ENCODE measurements around the gene GGPS1.
"Not testable (repeated sequence)": the region's sequence is repeated elsewhere in the genome, so short reads cannot be mapped to it uniquely, and the experiment has no call there.

The GGPS1 gene

GRCh38 chr1:235336903-235337302, 8.5 kb downstream of the GGPS1 start:
- in situ Hi-C loops (cut with MboI; ENCODE audit: low sequenced_read_pairs), result no loop called here

- in situ Hi-C loops (cut with MboI; ENCODE audit: low sequenced_read_pairs), result no loop called here
Observed at GRCh38 chr1:235339746-235340145, 11.4 kb downstream of the GGPS1 start.

- in situ Hi-C loops (cut with MboI; ENCODE audit: low sequenced_read_pairs), result no loop called here
Observed at GRCh38 chr1:235341334-235341733, 13.0 kb downstream of the GGPS1 start.

- in situ Hi-C loops (cut with MboI; ENCODE audit: low sequenced_read_pairs), result no loop called here
Observed at GRCh38 chr1:235342039-235342438, 13.7 kb downstream of the GGPS1 start.

GRCh38 chr1:235342471-235342870, 14.1 kb downstream of the GGPS1 start:
- in situ Hi-C loops (cut with MboI; ENCODE audit: low sequenced_read_pairs), result no loop called here

GRCh38 chr1:235343726-235344125, 15.4 kb downstream of the GGPS1 start:
- in situ Hi-C loops (cut with MboI; ENCODE audit: low sequenced_read_pairs), result no loop called here

- in situ Hi-C loops (cut with MboI; ENCODE audit: low sequenced_read_pairs), result no loop called here
Observed at GRCh38 chr1:235351441-235351840, 23.1 kb downstream of the GGPS1 start.

- in situ Hi-C loops (cut with MboI; ENCODE audit: low sequenced_read_pairs), result no loop called here
Observed at GRCh38 chr1:235351898-235352297, 23.5 kb downstream of the GGPS1 start.

- in situ Hi-C loops (cut with MboI; ENCODE audit: low sequenced_read_pairs), result no loop called here
Observed at GRCh38 chr1:235357485-235358373, 29.4 kb downstream of the GGPS1 start.

GRCh38 chr1:235358899-235359298, 30.5 kb downstream of the GGPS1 start:
- in situ Hi-C loops (cut with MboI; ENCODE audit: low sequenced_read_pairs), result no loop called here

GRCh38 chr1:235364189-235364588, 35.8 kb downstream of the GGPS1 start:
- in situ Hi-C loops (cut with MboI; ENCODE audit: low sequenced_read_pairs), result not testable (repeated sequence)

- in situ Hi-C loops (cut with MboI; ENCODE audit: low sequenced_read_pairs), result no loop called here
Observed at GRCh38 chr1:235366286-235366685, 37.9 kb downstream of the GGPS1 start.

- in situ Hi-C loops (cut with MboI; ENCODE audit: low sequenced_read_pairs), result no loop called here
Observed at GRCh38 chr1:235367000-235367908, 38.9 kb downstream of the GGPS1 start, which contains the start of gene TBCE. TBCE (plus strand) TSS chr1:235367427; CDS start chr1:235380050, 12,623 bp downstream.

GRCh38 chr1:235368428-235368827, 40.1 kb downstream of the GGPS1 start:
- in situ Hi-C loops (cut with MboI; ENCODE audit: low sequenced_read_pairs), result no loop called here

GRCh38 chr1:235369802-235370201, 41.4 kb downstream of the GGPS1 start:
- in situ Hi-C loops (cut with MboI; ENCODE audit: low sequenced_read_pairs), result no loop called here

- in situ Hi-C loops (cut with MboI; ENCODE audit: low sequenced_read_pairs), result no loop called here
Observed at GRCh38 chr1:235375919-235376605, 47.7 kb downstream of the GGPS1 start.

GRCh38 chr1:235378134-235378735, 49.9 kb downstream of the GGPS1 start:
- in situ Hi-C loops (cut with MboI; ENCODE audit: low sequenced_read_pairs), result not testable (repeated sequence)

GRCh38 chr1:235381955-235382739, 53.8 kb downstream of the GGPS1 start:
- in situ Hi-C loops (cut with MboI; ENCODE audit: low sequenced_read_pairs), result not testable (repeated sequence)

GRCh38 chr1:235385633-235386032, 57.3 kb downstream of the GGPS1 start:
- in situ Hi-C loops (cut with MboI; ENCODE audit: low sequenced_read_pairs), result not testable (repeated sequence)

GRCh38 chr1:235391874-235392273, 63.5 kb downstream of the GGPS1 start:
- in situ Hi-C loops (cut with MboI; ENCODE audit: low sequenced_read_pairs), result no loop called here
